ENCODE data around the gene ROM1. TPM values are rescaled to one million over a fixed set of nuclear protein-coding genes. Genes with fewer than 3 reads are reported as not detected.

The ROM1 gene
- total RNA-seq, 1 experiment from 2014 or later: 1.6 TPM

- intact Hi-C loops (cut with micrococcal nuclease; ENCODE audit: unreplicated experiment): no loop called here
- TSS peak; percentile 53 for BruUV-seq (replicated peaks)
- Mint-ChIP-seq H3K4me3 (ENCODE audit: low read depth, unreplicated experiment) (peak overlapping the region; percentile 90), H3K27me3 (ENCODE audit: unreplicated experiment) (no peaks in the 10 kb centered on the region), H3K4me1 (ENCODE audit: low read depth, unreplicated experiment) (peaks cover 18% of the 10 kb centered on the region), H3K36me3 (ENCODE audit: insufficient read depth, unreplicated experiment) (peaks cover 66% of the 10 kb centered on the region), H3K27ac (ENCODE audit: unreplicated experiment) (peak overlapping the region; percentile 95), H3K9me3 (ENCODE audit: low read depth, unreplicated experiment) (no peaks in the 10 kb centered on the region)
- CTCF ChIA-PET: interaction anchor here (0.6 to 2.1 kb wide), 4 partner anchors 9 to 226 kb away, joined by 3 to 5 read pairs (median 3); no protein-coding TSS in a partner anchor
- DNase-seq: no peak
- TF ChIP-seq CTCF (IDR thresholded peaks at IDR 0.05; ENCODE audit: unreplicated experiment): no peak
Observed at GRCh38 chr11:62621027-62621566, 8.0 kb downstream of the ROM1 start.

DNA sequence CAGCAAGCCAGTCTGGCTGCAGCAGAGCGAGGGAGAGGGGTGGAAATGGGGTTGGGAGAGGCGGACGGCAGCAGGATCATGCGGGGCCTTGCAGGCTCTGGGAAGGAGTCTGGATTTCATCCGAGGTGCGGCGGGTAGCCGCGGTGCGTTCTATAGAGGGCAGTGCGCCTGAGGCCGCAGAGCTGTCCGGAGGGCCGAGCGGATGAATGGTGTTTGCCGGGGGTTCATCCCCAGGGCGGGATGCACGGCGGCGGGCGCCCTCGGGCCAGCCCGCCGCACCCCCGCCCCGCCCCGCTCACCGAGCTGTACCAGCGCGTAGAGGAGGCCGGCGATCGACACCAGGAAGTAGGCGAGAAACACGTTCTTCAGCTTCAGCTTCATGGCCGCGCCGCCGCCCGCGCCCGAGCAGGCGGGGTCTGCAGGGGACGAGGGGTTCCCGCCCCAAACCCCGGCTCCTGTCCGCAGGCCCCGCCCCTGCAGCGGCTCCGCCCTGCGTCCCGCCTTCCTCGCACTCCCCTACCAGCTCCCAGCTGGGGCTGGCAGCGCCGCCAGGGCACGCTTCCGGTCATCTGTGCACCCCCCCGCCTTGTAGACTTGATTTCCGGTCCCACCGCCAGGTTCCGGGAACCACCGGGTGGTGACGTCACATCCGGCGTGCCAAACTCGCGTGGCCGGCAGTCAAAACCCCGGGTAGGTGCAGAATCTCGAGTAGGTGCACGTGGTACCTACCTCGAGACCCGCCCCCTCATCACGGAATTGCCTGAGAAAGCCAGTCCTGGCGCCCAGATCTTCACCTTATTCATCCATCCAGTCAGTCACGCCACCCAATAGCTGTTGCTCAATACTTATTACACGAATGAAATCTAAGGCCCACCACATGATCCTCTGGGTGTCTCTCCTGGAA lies 8.8 kb downstream of the ROM1 start, which contains the start of gene B3GAT3:
B3GAT3 (minus strand) TSS at position 420 of the 904 bp plus-strand sequence; CDS start at position 381, 39 bp downstream.
- BruUV-seq (replicated peaks): no TSS peak
- H3K4me1 Mint-ChIP-seq (ENCODE audit: low read depth, unreplicated experiment): peaks cover 18% of the 10 kb centered on the region
- CTCF ChIA-PET: interaction anchor here (0.6 to 2.1 kb wide), 9 partner anchors 10 to 227 kb away, joined by 3 to 5 read pairs (median 3); partner anchors contain the start of gene TUT1
- H3K27ac Mint-ChIP-seq (ENCODE audit: unreplicated experiment): peak within 1 kb of the TSS; percentile 95
- H3K36me3 Mint-ChIP-seq (ENCODE audit: insufficient read depth, unreplicated experiment): peaks cover 65% of the 10 kb centered on the region
- intact Hi-C loops (cut with micrococcal nuclease; ENCODE audit: unreplicated experiment): no loop called here
- DNase-seq: peak; percentile 99
- no peaks in the 10 kb centered on the region for H3K9me3 Mint-ChIP-seq (ENCODE audit: low read depth, unreplicated experiment)
- H3K27me3 Mint-ChIP-seq (ENCODE audit: unreplicated experiment): no peaks in the 10 kb centered on the region
- peak within 1 kb of the TSS; percentile 90 for H3K4me3 Mint-ChIP-seq (ENCODE audit: low read depth, unreplicated experiment)
- no peak for TF ChIP-seq CTCF (IDR thresholded peaks at IDR 0.05; ENCODE audit: unreplicated experiment)

- TF ChIP-seq CTCF (IDR thresholded peaks at IDR 0.05; ENCODE audit: unreplicated experiment): no peak
- H3K9me3 Mint-ChIP-seq (ENCODE audit: low read depth, unreplicated experiment): no peaks in the 10 kb centered on the region
- BruUV-seq (replicated peaks): TSS peak; percentile 84
- intact Hi-C loops (cut with micrococcal nuclease; ENCODE audit: unreplicated experiment): no loop called here
- peak overlapping the region; percentile 90 for H3K4me3 Mint-ChIP-seq (ENCODE audit: low read depth, unreplicated experiment)
- H3K36me3 Mint-ChIP-seq (ENCODE audit: insufficient read depth, unreplicated experiment): peaks cover 69% of the 10 kb centered on the region
- CTCF ChIA-PET: interaction anchor here (0.6 to 2.1 kb wide), 5 partner anchors 11 to 63 kb away, joined by 3 to 5 read pairs (median 4); partner anchors contain the start of gene TUT1
- peaks cover 18% of the 10 kb centered on the region for H3K4me1 Mint-ChIP-seq (ENCODE audit: low read depth, unreplicated experiment)
- H3K27ac Mint-ChIP-seq (ENCODE audit: unreplicated experiment): peak overlapping the region; percentile 95
- DNase-seq: no peak
- H3K27me3 Mint-ChIP-seq (ENCODE audit: unreplicated experiment): no peaks in the 10 kb centered on the region
Observed at GRCh38 chr11:62622476-62623089, 9.5 kb downstream of the ROM1 start.

DNA sequence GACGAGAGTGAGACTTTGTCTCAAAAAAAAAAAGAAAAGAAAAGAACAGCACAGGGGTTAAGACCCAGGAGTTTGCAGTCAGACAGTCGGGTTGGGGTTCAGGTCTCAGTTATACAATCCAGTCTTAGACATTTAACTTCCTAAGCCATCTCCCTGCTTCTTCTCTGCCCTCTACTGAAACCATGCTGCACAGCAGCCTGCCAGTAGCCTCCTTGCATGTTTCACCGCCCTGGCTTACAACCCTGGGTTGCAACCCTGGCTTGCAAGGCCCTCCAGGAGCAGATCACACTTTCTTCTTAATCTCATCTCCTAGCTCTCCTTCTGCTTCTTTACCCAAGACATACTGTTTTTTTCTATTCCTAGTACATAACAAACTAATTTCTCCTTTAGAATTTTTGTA lies 14.7 kb downstream of the ROM1 start:
- Mint-ChIP-seq H3K9me3 (ENCODE audit: low read depth, unreplicated experiment) (no peaks in the 10 kb centered on the region), H3K27ac (ENCODE audit: unreplicated experiment) (no peak overlapping the region), H3K36me3 (ENCODE audit: insufficient read depth, unreplicated experiment) (peaks cover 85% of the 10 kb centered on the region), H3K4me3 (ENCODE audit: low read depth, unreplicated experiment) (no peak overlapping the region), H3K4me1 (ENCODE audit: low read depth, unreplicated experiment) (no peaks in the 10 kb centered on the region), H3K27me3 (ENCODE audit: unreplicated experiment) (no peaks in the 10 kb centered on the region)
- intact Hi-C loops (cut with micrococcal nuclease; ENCODE audit: unreplicated experiment): no loop called here
- CTCF ChIA-PET: interaction anchor here (1.4 kb wide), 1 partner anchor 26 kb away, joined by 3 read pairs; the partner anchor contains the start of gene MTA2
- no peak for TF ChIP-seq CTCF (IDR thresholded peaks at IDR 0.05; ENCODE audit: unreplicated experiment)
- BruUV-seq (replicated peaks): no TSS peak
- DNase-seq: no peak

All from Calu3 (cell line).